IMR-90 (cell line): Measurements from ENCODE around the gene SRD5A3.

ENCODE experiments used
- POLR2A ChIP-seq: IDR thresholded peaks from 2 replicates; pipeline ENCODE4 v1.6.1; 2012; ENCODE audit warnings: mild to moderate bottlenecking, low read depth, low read length
- TF ChIP-seq, protein P1 (sequence below): conservative IDR thresholded peaks from 2 replicates; pipeline ENCODE4 v1.5.1; 2012; ENCODE audit warnings: mild to moderate bottlenecking, low read depth, low read length, improper control_type of control experiment

DNA sequence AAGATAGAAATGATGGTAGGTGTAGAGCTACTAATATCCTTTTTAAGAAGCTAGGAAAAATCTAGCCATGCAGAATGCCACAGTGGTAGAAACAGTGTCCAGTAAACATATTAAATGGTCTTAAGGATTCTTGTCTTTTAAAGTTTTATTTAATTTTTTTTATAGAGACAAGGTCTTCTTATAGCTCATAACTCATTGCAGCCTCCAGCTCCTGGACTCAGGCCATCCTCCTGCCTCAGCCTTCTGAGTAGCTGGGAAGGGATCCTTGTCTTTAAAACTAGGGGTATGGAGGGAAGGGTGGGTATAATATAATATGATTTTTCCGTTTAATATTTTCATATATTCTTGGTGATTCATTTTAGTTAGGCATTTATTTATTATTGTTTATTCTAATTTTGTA is 53.5 kb downstream of the SRD5A3 start:
- TF ChIP-seq, protein P1, sequence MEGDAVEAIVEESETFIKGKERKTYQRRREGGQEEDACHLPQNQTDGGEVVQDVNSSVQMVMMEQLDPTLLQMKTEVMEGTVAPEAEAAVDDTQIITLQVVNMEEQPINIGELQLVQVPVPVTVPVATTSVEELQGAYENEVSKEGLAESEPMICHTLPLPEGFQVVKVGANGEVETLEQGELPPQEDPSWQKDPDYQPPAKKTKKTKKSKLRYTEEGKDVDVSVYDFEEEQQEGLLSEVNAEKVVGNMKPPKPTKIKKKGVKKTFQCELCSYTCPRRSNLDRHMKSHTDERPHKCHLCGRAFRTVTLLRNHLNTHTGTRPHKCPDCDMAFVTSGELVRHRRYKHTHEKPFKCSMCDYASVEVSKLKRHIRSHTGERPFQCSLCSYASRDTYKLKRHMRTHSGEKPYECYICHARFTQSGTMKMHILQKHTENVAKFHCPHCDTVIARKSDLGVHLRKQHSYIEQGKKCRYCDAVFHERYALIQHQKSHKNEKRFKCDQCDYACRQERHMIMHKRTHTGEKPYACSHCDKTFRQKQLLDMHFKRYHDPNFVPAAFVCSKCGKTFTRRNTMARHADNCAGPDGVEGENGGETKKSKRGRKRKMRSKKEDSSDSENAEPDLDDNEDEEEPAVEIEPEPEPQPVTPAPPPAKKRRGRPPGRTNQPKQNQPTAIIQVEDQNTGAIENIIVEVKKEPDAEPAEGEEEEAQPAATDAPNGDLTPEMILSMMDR: no peak
- TF ChIP-seq POLR2A: no peak
